Activated CD8-positive, alpha-beta memory T cell treated with anti-CD3 and anti-CD28 coated beads, Interleukin-2, amount 50 U/mL, for 24 hours (primary cell): ENCODE data around the gene AATK.

Experiments
- DNase-seq: peaks from one replicate; pipeline ENCODE4 v3.0.0-alpha.2; 2020; ENCODE audit errors: extremely low read depth

The AATK gene

DNA sequence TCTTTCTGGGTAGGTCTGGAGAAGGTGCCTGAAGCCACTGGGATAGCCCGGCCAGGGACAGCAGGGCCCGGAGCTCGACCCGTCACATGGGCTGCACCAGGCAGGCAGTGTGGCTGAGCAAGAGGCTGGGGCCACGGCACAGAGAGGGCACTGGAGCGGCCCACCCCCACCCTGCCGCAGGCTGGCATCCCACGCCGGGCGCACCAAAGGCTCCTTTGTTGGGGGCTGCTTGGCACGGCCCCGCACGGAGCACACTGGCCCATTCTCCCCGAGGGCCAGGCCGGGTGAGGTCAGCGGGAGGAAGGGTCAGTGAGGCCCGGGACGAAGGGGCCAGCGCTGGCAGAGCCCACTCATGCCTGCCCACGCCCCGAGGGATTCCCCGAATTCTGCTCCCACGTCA lies 37.2 kb downstream of the AATK start:
- DNase-seq = no peak

DNA sequence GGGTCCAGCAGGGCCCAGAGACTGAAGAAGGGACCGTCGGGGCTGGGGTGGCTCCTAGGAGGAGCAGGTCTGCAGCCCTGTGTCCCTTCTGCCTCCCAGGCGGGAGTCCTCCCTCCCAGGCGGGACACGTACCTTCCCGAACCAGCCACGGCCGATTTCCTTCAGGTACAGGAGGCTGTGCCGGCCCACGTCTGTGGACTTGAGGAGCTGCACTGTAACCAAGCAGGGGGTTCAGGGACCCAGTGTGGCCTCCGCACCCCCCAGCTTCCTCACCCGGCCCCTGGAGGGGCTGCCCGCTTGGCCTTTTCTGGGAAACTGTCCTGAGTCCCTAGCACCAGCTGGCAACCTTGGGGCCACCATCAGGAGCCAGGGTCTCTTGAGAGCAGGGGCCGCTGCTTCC lies 37.7 kb downstream of the AATK start:
- DNase-seq = no peak

DNA sequence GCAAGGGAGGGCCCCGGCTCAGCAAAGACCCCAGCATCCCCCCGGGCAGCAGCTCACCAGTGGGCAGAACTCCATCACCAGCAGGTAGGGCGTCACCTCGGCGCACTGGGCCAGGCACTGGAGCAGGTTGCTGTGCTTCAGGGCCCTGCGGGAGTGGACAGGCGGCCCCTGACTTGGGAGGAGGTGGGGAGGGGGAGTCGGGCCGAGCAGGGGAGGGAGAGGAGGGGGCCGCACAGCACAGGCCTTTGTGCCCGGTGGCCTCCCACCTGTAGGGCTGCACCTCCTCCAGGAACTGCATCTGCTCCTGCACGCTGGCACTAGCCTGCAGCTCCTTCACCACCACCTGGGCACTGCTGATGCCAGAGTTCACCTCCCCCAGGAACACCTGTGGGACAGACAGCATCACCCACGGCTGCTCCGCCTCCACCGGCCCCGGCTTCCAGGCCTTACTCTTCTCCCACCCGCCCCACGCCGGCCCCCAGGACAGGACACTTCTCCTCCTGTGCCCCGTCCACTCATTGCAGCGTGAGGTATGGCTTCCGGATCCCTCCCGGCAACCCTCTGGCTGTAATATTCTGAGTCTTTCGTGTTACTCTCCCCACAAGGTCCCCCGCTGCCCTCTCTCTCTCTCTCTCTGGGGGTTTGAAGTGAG lies 38.4 kb downstream of the AATK start:
- DNase-seq = no peak

DNA sequence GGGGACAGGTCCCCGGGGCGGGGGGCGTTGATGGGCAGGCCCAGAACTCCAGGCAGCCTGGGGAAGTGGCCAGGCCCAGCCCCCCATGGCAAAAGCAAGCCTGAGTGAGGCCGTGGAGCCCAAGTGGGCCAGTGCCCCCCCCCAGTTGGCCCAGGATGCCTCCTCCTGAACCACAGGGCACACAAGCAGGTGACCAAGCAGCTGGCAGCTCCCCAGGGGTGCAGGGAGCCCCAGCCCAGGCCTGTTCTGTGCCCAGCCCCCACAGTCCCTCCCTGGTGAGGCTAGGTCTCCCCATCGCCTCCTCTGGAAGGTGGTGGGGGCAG lies 38.9 kb downstream of the AATK start:
- no peak for DNase-seq

DNA sequence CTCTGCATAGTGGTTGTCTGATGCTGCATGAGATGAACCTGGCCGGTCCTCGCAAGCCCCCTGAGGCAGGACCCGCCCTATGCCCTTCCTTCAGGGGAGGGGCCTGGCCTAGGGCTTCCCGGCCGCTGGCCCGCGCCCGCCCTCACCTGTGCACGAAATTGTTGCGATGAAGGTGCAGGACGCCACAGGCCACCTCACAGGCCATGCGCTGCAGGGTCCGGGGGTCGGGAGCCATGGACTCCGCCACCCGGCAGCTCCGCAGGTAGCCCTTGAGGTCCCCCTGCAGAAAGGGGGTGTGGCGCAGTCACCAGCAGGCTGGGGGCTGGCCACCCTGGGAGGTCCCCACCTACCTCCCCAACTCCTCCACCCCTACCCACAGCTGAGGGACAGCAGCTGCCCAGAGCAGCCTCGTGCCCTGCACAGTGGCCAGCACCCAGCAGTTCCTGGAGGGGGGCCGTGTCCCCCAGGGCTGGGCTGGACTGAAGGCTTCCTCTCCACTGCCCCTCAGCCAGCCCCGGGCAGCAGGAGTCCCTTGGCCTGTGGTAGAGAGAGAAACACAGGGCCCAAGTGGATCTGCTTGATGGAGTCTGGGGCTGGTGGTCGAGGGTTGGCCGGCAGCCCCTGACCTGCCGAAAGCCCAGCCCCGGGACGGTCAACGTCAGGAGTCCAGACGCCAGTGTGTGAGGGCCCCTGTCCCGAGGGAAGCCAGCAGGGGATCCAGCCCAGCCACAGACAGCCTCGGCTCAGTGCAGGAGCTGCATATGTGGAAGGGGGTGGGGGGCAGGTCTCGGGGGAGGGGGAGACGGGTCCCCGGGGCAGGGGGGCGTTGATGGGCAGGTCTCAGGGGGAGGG lies 39.5 kb downstream of the AATK start:
- DNase-seq = no peak

DNA sequence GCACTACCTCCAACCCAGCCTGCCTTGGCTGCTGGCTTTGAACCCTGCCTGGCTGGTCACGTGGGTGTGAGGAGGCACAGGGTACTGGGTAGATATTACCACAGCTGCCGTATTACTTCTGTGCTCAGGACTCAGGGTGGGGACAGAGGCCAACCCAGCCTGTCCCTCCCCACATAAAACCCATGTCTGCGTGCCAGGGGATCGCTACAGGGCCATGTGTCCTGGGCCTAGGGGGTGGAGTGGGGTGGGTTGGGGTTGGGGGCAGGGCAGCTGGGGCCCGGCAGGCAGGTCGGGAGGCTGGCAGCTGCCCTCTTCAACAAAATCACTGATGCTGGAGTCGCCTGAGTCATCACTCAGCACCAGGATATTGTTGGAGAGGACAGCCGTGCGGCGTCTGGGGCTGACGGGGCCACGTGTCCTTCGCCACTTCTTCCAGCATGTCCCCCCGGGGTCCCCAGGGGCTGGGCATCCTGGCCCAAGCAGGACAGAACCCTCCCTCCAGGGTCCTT lies 40.4 kb downstream of the AATK start:
- no peak for DNase-seq

DNA sequence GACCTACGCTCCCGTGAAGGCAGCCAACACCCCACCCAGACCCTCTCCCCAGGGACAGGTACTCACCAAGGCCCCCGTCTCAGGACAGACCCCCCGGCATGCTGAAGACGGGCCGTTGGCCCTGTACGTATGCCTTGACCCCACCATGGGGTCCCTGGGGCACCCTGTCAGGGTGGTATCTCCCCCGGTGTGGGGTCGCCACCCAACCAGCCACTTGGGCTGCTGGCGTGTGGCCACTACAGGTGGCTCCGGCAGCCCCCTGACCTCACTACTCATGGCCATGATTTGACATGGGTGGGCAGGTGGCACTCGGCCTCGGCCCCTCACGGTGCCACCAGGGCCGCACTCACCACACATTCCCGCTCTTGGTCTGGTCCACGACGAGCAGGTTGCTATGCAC lies 41.6 kb downstream of the AATK start:
- DNase-seq = no peak

DNA sequence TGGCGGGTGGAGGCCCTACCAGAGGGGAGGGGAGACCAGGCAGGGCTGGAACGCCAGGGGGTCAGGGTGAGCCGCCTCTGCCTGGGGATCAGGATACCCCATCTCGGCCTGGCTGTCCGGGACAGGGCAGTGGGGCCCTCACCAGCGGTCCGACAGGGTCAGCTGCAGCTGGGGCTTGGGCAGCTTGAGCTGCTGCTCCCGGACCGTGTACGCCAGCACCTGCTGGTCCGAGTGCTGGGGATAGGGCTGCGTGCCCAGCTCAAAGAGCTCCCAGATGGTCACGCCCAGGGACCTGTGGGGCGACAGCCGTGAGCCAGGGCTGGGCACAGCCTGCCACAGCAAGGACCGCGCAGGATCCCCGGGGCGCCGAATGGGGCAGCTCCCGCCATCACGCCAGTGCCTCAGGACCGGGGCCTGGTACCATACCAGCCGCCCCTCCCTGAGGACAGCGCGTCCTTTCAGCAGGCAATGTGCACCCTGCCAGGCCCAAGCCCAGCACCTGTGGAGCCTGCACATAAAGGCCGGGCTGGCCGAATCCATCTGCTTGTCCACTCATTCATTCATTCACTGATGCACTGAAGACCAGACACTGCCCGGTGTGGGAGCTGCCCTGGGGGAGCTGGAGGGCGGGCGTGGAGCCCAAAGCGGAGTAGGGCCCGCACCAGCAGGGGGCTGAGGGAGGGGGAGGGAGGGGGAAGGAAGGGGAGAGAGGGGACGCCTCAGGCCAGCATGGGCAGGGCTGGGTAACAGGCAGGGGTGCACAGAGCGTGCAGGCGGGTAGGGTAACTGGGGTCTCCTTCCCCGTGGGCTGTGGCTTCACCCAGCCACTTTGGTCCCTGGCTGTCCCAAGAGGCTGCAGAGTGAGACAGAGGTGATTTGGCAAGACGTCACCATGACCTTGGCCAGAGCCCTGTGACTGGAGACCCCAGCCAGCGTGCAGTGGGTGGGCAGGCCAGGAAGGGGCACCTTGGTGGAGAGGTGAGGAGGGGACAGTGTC lies 42.7 kb downstream of the AATK start:
- no peak for DNase-seq

DNA sequence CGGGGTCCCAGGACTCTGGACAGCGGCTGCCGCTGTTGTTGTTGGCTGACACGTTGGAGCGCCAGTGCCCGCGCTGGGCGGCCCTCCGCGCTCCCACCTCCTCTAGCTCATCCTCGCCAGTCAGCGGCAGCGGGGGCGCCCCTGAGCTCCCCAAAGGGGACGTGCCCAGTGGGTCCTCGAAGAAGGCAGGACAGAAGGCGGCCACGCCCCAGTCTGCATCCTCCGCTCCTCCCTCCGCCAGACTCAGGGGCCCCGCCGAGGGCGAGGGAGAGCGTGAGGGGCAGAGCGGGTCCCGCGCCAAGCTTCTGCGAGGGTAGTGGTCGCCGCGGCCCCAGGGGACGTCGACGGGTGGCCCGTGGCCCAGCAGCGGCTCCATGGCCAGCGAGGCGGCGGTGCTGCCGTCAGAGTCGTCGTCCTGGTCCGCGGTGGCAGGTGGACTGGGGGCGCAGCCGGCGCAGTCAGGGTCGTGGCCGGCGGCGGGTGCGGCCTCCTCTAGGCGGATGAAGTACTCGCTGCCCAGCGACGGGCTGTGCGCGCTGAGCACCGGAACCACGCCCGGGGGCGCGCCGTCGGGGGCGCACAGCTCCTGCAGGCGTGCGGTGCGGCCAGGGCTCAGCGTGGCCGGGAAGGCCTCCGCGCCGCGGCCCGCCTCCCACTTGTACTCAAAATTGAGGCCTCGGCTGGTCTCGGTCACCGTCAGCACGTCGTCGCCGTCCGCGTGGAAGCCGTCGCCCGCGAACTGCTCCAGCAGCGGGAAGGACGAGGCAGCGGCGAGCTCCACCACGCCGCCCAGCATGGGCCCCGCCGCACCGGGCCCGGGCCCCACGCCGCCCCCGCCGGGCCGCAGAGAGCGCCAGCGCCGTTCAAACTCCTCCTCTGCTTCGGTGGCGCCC lies 43.9 kb downstream of the AATK start:
- no peak for DNase-seq

DNA sequence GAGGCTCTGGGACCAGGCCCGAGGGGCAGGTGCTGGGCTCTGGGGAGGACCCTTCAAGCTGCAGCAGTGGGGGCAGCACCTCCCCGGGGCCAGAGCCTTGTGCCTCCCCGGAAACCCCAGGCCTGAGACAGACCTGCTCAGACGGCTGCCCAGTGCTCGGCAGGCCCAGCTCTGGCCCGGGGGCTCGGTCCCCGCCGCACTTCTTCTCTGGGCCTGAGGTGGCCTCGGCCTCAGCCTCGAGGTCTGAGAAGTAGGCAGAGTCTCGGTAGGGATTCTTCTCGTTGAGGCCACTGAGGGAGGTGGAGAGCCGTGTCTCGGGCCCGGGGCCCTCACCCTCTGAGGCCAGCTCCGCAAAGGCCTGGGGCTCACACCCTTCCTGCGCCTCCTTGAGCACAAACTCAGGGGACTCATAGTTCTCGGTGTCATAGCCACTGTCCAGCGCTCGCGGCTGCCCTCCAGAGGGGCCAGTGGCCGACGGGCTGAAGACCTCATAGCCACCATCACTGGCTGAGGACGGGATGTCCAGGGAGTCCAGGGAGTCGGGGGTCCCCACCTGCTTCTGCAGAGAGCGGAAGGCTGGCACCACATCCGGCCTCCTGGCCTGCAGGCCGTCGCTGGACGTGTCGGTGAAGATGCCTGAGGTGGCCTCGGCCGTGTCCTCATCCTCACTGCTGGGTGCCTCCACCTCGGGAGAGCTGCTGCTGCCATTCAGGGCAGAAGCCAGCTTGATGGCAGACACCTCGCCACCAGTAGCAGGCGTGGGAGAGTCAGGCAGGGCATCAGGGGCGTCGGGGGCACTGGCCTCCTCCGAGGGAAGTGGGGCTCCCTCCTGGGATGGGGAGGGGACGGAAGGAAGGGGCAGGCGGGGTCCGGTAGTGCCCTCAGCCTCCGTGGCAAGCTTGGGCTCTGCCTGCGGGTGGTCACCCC lies 45.1 kb downstream of the AATK start:
- DNase-seq = no peak

DNA sequence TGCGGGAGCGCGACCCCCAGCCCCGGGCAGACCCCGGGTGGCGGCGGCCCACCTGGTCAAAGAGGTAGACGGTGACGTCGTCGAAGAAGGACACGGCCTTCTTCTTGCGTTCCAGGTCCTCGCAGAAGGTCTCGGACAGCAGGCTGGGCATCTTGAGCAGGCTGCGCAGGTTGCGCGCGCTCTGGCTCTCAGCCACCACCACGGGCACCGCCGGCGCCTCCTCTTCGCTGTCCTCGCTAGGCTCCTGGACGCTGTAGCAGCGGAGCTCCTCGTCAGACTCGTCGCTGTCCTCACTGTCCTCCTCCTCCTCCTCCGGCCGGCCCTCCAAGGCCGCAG lies 45.9 kb downstream of the AATK start:
- no peak for DNase-seq

DNA sequence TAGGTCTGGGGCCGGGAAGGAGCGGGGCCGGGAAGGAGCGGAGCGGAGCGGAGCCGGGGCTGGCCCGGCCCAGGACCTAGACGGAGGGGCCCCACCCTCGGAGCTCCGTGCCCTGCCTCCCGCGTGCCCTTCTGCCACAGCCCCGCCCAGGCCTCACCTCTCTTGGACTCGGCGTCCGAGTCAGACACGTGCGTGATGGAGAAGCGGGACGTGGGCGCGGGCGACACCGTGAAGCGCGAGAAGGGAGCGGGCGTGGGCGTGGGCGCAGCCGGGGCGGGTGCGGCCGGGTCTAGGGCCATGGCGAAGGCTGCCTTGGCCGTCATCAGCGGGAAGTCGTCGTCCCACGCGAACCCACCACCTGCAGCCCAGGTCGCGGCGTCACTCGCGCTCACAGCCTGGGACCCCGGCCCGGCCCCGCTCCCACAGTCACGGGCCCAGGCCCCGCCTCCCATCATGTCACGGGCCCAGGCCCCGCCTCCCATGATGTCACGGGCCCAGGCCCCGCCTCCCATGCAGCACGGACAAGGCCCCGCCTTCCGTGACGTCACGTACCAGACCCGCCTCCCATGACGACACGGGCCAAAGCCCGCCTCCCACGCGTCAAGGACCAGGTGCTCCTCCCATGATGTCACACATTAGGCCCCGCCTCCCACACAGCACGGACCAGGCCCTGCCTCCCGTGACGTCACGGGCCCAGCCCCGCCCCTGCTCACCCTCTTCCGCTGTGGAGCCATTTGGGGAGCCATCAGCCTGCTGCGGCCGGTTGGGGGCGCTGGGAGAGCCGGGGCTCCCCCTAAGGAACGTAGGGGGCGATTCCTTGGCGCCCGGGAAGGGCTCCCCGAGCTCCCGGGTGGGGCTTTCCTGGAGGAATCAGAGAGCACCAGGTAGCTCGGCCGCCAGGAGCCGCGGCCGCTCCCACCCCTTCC lies 46.5 kb downstream of the AATK start:
- DNase-seq = peak; percentile 62

DNA sequence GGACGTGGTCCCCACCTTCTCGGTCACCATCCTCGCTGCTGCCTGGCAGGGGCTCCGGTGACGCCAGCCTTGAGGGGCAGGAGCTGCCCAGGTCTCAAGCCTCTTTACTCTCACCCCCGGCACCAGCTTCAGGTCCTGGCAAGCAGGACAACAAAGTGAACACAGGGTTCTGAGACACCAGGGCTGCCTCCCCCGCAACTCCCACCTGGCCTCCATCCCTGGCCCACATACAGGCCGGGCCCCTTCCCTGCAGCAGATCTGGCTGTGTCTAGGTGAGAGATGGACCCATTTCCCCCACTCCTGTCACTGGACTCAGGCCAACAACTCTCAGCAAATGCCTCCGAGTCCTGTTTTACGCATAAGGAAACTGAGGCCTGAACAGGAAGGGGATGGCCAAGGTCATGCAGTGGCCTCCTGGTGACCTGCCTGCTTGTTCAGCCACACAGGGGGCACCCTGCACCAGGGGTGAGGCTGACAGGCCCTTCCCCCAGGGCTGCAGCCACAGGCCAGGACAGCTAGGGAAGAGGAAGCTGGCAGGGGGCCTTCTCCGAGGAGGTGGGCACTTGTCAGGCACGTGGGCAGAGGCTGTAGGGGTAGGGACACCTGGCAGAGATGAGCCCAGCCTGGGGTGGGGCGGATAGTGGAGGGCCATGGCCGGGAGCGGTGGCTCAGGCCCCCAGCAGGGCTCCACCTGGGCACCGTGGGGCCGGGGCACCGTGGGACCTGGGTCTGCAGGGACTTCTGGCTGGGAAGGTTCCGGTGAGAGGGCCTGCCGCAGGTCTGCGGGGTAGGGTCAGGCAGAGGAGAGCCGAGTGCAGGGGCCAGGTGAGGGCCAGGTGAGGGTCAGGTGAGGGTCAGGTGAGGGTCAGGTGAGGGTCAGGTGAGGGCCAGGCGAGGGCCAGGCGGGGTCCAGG lies 47.5 kb downstream of the AATK start:
- DNase-seq = no peak

DNA sequence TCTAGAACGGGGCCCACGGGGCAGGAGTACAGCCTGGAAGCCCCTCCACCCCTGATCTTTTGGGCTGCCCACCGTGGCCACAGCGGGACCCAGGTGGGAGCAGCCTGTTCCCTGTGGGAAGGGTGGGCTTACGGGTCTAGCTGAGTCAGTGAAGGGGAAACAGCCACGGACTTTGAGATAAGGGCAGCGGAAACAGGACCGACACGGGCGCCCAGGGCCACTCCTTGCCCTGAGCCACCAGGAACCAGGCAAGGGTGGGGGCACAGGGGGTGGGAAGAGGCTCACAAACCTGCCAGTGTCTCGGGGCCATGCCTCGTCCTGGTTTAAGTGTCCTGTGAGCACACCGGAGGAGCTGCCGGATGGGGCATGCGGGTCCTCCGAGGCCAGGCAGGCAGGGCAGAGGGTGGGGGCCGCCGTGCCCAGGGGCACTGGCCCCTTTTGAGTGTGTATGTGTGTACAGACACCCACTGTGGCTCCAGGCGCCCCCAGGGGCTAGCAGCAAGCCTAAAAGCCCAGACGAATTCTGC lies 48.3 kb downstream of the AATK start:
- no peak for DNase-seq

DNA sequence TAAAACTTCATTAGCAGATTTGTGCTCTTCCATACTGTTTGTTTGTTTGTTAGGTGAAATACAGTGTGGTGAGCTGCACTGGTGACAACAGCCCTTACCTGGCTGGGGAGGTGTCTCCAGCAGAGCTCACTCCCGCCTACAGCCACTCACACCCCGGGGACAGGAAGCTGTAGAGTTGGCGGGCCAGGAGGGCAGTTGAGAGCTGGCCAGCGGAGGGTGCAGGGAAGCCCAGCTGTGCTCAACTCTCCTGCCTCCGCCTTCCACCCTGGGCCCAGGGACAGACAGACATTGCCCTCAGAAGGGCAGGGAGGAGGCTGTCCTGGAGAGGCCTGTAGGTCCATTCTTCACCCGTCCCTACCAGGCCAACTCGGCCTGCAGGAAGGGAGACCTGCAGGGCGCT lies 49.3 kb downstream of the AATK start:
- DNase-seq = no peak

DNA sequence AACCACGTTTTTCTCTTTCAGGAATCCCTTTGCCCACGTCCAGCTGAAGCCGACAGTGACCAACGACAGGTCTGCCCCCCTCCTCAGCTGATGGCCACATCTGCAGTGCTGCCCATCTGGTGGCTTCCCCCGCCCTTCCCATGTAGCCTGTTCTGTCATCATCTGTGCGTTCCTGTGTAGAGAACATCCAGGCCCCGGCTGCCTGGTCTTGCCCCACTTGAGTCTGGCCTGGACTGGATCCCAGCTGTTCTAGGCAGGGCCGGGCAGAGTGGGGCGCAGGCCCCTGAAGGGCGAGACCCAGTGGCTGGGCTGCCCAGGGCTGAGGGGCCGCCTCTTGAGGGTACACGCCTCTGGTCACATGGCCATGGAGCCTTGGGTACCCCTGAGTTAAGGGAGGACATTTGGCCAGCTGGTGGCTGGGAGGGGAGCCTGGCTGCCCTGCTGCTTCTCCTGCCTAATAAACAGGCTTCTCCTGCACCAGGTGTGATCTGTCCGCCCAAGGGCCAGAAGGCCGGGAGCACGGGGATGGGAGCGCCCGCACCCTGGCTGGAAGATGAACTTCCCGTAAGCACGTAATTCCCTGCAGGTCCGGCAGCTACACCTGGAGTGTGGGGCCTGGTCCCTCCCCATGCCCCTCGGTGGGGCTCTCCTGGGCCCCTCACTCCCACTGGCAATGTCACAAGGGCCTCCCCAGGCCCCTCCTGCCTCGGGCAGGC lies 50.1 kb downstream of the AATK start:
- no peak for DNase-seq

DNA sequence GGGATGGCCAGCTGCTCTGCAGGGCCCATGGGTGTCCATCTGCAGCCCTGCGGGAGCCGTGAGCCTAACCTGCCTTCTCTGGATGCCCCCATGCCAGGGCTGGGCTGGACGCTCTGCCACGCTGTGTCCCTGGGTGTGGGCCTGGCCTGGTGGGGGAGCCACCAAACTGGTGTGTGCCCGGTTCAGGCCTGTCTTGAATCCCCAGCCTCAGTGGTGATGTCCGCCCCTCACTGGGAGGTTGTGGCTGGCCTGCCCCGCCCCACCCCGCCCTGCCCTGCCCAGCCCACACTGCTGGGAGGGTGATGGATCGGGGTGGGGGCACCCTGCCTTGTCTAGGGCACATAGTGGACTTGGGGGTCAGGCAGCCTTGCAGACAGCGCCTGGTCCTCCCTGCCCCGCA lies 50.8 kb downstream of the AATK start:
- DNase-seq = no peak
